ENCODE results near the gene LCE1D. TPM values are rescaled to one million over a fixed set of nuclear protein-coding genes. Genes with fewer than 3 reads are reported as not detected.

The LCE1D gene
- total RNA-seq, 1 donor from 2014 or later = not detected

GRCh38 chr1:152758636-152759035, 37.9 kb upstream of the LCE1D start:
- Histone ChIP-seq H3K27ac (no peak overlapping the region), H3K9me3 (ENCODE audit: low read depth) (peaks cover 24% of the 10 kb centered on the region), H4K20me1 (ENCODE audit: low read depth) (no peaks in the 10 kb centered on the region), H3K4me2 (no peak overlapping the region), H3K4me1 (no peaks in the 10 kb centered on the region), H3K9ac (no peak overlapping the region), H3K79me2 (ENCODE audit: low read depth) (no peaks in the 10 kb centered on the region), H3K4me3 (no peak overlapping the region), H3K27me3 (no peaks in the 10 kb centered on the region), H3F3A (ENCODE audit: low read depth) (no peaks in the 10 kb centered on the region), H3K36me3 (no peaks in the 10 kb centered on the region), H2AFZ (replicated peaks) (no peak overlapping the region)
- no peak overlapping the region for H3K4me3 Mint-ChIP-seq
- DNase-seq (ENCODE audit: low spot score) = no peak
- peaks cover 9% of the 10 kb centered on the region for H3K27me3 Mint-ChIP-seq (ENCODE audit: insufficient read depth, low read depth)
- no peak overlapping the region for H3K27ac Mint-ChIP-seq
- H3K4me1 Mint-ChIP-seq = no peaks in the 10 kb centered on the region
- H3K9me3 Mint-ChIP-seq = peaks cover 48% of the 10 kb centered on the region
- H3K36me3 Mint-ChIP-seq = no peaks in the 10 kb centered on the region
- TF ChIP-seq, protein P1, sequence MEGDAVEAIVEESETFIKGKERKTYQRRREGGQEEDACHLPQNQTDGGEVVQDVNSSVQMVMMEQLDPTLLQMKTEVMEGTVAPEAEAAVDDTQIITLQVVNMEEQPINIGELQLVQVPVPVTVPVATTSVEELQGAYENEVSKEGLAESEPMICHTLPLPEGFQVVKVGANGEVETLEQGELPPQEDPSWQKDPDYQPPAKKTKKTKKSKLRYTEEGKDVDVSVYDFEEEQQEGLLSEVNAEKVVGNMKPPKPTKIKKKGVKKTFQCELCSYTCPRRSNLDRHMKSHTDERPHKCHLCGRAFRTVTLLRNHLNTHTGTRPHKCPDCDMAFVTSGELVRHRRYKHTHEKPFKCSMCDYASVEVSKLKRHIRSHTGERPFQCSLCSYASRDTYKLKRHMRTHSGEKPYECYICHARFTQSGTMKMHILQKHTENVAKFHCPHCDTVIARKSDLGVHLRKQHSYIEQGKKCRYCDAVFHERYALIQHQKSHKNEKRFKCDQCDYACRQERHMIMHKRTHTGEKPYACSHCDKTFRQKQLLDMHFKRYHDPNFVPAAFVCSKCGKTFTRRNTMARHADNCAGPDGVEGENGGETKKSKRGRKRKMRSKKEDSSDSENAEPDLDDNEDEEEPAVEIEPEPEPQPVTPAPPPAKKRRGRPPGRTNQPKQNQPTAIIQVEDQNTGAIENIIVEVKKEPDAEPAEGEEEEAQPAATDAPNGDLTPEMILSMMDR (IDR thresholded peaks at IDR 0.05) = no peak
- TF ChIP-seq EZH2phosphoT487 (IDR thresholded peaks at IDR 0.05) (no peak), EZH2 (IDR thresholded peaks at IDR 0.05) (no peak)

- no peaks in the 10 kb centered on the region for H3F3A ChIP-seq (ENCODE audit: low read depth)
- H3K9me3 Mint-ChIP-seq = peaks cover 51% of the 10 kb centered on the region
Measured at GRCh38 chr1:152759453-152760173, 36.9 kb upstream of the LCE1D start.

DNA sequence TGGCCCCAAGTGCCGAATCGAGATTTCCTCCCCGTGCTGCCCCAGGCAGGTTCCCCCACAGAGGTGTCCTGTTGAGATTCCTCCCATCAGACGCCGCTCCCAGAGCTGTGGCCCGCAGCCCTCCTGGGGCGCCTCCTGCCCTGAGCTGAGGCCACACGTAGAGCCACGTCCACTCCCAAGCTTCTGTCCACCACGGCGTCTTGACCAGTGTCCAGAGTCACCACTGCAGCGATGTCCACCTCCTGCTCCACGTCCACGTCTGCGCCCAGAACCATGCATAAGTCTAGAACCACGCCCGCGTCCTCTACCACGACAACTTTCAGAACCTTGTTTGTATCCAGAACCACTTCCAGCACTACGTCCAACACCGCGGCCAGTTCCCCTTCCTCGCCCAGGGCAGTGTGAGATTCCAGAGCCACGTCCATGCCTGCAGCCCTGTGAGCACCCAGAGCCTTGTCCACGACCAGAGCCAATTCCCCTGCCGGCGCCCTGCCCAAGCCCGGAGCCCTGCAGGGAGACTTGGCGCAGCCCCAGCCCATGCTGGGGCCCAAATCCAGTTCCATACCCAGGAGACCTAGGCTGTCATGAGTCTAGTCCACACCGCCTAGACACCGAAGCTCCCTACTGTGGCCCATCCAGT, 35.9 kb upstream of the LCE1D start:
- Histone ChIP-seq H3K4me2 (no peak overlapping the region), H3K79me2 (ENCODE audit: low read depth) (no peaks in the 10 kb centered on the region), H3K4me3 (no peak overlapping the region), H2AFZ (replicated peaks) (no peak overlapping the region), H3K36me3 (no peaks in the 10 kb centered on the region), H4K20me1 (ENCODE audit: low read depth) (no peaks in the 10 kb centered on the region), H3K4me1 (no peaks in the 10 kb centered on the region), H3K9ac (no peak overlapping the region), H3K27ac (no peak overlapping the region), H3K27me3 (no peaks in the 10 kb centered on the region), H3K9me3 (ENCODE audit: low read depth) (peaks cover 20% of the 10 kb centered on the region), H3F3A (ENCODE audit: low read depth) (no peaks in the 10 kb centered on the region)
- Mint-ChIP-seq H3K4me1 (no peaks in the 10 kb centered on the region), H3K27ac (no peak overlapping the region), H3K27me3 (ENCODE audit: insufficient read depth, low read depth) (peaks cover 7% of the 10 kb centered on the region), H3K9me3 (peaks cover 54% of the 10 kb centered on the region), H3K4me3 (no peak overlapping the region), H3K36me3 (no peaks in the 10 kb centered on the region)
- TF ChIP-seq, protein P1 (IDR thresholded peaks at IDR 0.05) = no peak
- TF ChIP-seq EZH2phosphoT487 (IDR thresholded peaks at IDR 0.05) = no peak
- TF ChIP-seq EZH2 (IDR thresholded peaks at IDR 0.05) = no peak
- no peak for DNase-seq (ENCODE audit: low spot score)

More at GRCh38 chr1:152759453-152760173, 36.9 kb upstream of the LCE1D start:
- H3K4me1 ChIP-seq = no peaks in the 10 kb centered on the region
- no peaks in the 10 kb centered on the region for H3K4me1 Mint-ChIP-seq
- no peaks in the 10 kb centered on the region for H3K36me3 ChIP-seq
- H3K9ac ChIP-seq = no peak overlapping the region
- DNase-seq (ENCODE audit: low spot score) = no peak
- TF ChIP-seq EZH2 (IDR thresholded peaks at IDR 0.05) (no peak), EZH2phosphoT487 (IDR thresholded peaks at IDR 0.05) (no peak)
- TF ChIP-seq, protein P1 (IDR thresholded peaks at IDR 0.05) = no peak
- no peak overlapping the region for H3K4me3 Mint-ChIP-seq
- no peak overlapping the region for H2AFZ ChIP-seq (replicated peaks)
- H3K36me3 Mint-ChIP-seq = no peaks in the 10 kb centered on the region
- no peaks in the 10 kb centered on the region for H3K27me3 ChIP-seq
- peaks cover 22% of the 10 kb centered on the region for H3K9me3 ChIP-seq (ENCODE audit: low read depth)
- no peak overlapping the region for H3K4me2 ChIP-seq
- no peak overlapping the region for H3K4me3 ChIP-seq
- no peak overlapping the region for H3K27ac Mint-ChIP-seq
- H3K27ac ChIP-seq = no peak overlapping the region
- no peaks in the 10 kb centered on the region for H3K79me2 ChIP-seq (ENCODE audit: low read depth)
- H4K20me1 ChIP-seq (ENCODE audit: low read depth) = no peaks in the 10 kb centered on the region
- H3K27me3 Mint-ChIP-seq (ENCODE audit: insufficient read depth, low read depth) = peaks cover 7% of the 10 kb centered on the region

All from neural progenitor cell (in vitro differentiated cells).